Tibial nerve (tissue), 4 donors: ENCODE data around the gene PASD1.

Experiments used
- EP300 ChIP-seq, 2 donors: sonication (generic); formaldehyde crosslinking; IDR thresholded peaks; one replicate each; pipeline ENCODE4 v1.6.1; 2017; ENCODE audit warnings: antibody characterized with exemption in 2 of 2, mild to moderate bottlenecking in 1 of 2
- POLR2A ChIP-seq, 2 donors: fragments of 450-650 bp; IDR thresholded peaks; one replicate each; pipeline ENCODE4 v1.6.1; 2017; ENCODE audit warnings: antibody characterized with exemption in 2 of 2, mild to moderate bottlenecking in 2 of 2, moderate library complexity in 2 of 2
- TF ChIP-seq, protein P1 (sequence below), 5 experiments: fragments of 200-600 bp in 3 of 5; fragments of 450-650 bp in 2 of 5; sonication (generic) in 3 of 5; IDR thresholded peaks; one replicate each; pipeline ENCODE4 v1.5.1; 2016 to 2019; ENCODE audit warnings: antibody characterized with exemption in 5 of 5, mild to moderate bottlenecking in 3 of 5, moderate library complexity in 2 of 5

DNA sequence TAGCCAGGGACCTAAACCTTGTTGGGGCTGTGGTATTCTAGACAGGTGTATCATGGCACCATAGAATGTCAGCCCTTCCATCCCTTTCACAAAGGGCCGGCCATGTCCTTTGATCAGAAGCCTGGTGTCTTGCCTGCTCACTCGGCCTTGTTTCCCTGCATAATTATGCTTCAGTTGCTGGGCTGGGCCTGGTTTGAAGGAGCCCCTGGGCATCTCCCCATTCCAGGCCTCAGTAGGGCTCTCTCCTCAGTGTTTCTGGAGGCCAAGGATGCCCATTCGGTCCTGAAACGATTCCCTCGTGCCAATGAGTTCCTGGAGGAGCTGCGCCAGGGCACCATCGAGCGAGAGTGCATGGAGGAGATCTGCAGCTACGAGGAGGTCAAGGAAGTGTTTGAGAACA, 136.3 kb downstream of the PASD1 start:
- TF ChIP-seq, protein P1, sequence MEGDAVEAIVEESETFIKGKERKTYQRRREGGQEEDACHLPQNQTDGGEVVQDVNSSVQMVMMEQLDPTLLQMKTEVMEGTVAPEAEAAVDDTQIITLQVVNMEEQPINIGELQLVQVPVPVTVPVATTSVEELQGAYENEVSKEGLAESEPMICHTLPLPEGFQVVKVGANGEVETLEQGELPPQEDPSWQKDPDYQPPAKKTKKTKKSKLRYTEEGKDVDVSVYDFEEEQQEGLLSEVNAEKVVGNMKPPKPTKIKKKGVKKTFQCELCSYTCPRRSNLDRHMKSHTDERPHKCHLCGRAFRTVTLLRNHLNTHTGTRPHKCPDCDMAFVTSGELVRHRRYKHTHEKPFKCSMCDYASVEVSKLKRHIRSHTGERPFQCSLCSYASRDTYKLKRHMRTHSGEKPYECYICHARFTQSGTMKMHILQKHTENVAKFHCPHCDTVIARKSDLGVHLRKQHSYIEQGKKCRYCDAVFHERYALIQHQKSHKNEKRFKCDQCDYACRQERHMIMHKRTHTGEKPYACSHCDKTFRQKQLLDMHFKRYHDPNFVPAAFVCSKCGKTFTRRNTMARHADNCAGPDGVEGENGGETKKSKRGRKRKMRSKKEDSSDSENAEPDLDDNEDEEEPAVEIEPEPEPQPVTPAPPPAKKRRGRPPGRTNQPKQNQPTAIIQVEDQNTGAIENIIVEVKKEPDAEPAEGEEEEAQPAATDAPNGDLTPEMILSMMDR (IDR thresholded peaks at IDR 0.05): no peak
- no peak for TF ChIP-seq POLR2A (IDR thresholded peaks at IDR 0.05)
- no peak for TF ChIP-seq EP300 (IDR thresholded peaks at IDR 0.05)
